MM.1S (cell line): ENCODE data around the gene OXCT1.

ENCODE experiments used
- CTCF ChIP-seq: fragments of 300-600 bp; sonication (generic); IDR thresholded peaks from 2 replicates; pipeline ENCODE4 v1.5.1; 2016; ENCODE audit warnings: antibody characterized with exemption, low read length, mixed read lengths
- EZH2 ChIP-seq: fragments of 300-600 bp; sonication (generic); optimal IDR thresholded peaks from 2 replicates; pipeline ENCODE3; 2017; ENCODE audit warnings: low read depth, mild to moderate bottlenecking, antibody characterized with exemption, low read length, mixed read lengths

GRCh38 chr5:41848983-41849382 is 21.2 kb downstream of the OXCT1 start:
- TF ChIP-seq CTCF (no peak), EZH2 (no peak)
